ENCODE results near the gene SHKBP1.

DNA sequence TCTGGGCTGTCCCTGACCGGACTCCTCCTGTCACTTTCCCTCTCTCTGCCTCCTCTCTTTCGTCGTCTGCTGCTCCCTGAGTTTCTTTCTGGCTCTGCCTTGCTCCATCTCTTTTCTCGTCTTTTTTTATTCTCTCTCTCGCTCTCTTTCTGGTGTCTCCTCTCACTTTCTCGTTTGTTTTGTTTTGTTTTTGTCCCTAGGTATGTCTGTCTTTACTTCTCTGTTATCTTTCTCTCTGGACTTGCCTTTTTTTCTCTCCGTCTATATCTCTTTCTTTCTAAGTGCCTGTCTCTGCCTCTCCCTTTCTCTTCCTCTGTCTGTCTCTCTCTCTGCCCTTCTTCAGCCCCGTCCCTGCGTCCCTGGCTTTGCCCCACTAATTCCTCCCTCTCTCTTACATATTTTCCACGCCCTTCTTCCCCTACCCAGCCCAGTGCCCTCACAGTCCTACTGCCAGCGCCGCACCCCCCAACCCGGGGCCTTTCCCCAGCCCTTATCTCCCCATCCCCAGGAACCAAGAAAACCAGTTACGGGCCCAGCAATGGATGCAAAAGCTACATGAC, 48.1 kb upstream of the SHKBP1 start:
- TF ChIP-seq, protein P1, sequence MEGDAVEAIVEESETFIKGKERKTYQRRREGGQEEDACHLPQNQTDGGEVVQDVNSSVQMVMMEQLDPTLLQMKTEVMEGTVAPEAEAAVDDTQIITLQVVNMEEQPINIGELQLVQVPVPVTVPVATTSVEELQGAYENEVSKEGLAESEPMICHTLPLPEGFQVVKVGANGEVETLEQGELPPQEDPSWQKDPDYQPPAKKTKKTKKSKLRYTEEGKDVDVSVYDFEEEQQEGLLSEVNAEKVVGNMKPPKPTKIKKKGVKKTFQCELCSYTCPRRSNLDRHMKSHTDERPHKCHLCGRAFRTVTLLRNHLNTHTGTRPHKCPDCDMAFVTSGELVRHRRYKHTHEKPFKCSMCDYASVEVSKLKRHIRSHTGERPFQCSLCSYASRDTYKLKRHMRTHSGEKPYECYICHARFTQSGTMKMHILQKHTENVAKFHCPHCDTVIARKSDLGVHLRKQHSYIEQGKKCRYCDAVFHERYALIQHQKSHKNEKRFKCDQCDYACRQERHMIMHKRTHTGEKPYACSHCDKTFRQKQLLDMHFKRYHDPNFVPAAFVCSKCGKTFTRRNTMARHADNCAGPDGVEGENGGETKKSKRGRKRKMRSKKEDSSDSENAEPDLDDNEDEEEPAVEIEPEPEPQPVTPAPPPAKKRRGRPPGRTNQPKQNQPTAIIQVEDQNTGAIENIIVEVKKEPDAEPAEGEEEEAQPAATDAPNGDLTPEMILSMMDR (conservative IDR thresholded peaks at IDR 0.05; ENCODE audit: low read depth, low read length), result no peak
- TF ChIP-seq POLR2A (IDR thresholded peaks at IDR 0.05; ENCODE audit: low read depth, low read length), result no peak
- no peak for TF ChIP-seq MAFK (IDR thresholded peaks at IDR 0.05; ENCODE audit: low read depth, low read length)
- no peak for TF ChIP-seq CEBPB (IDR thresholded peaks at IDR 0.05; ENCODE audit: low read depth, low read length)
- TF ChIP-seq RFX5 (IDR thresholded peaks at IDR 0.05; ENCODE audit: low read depth, low read length), result no peak
- no peak for TF ChIP-seq MAZ (IDR thresholded peaks at IDR 0.05; ENCODE audit: borderline replicate concordance, low read depth, low read length)
- TF ChIP-seq USF2 (IDR thresholded peaks at IDR 0.05; ENCODE audit: low read depth, low read length), result no peak
- TF ChIP-seq MXI1 (IDR thresholded peaks at IDR 0.05; ENCODE audit: borderline replicate concordance, low read depth, low read length), result no peak
- no peak for TF ChIP-seq SMC3 (IDR thresholded peaks at IDR 0.05; ENCODE audit: low read depth, low read length)
- TF ChIP-seq, protein P2, sequence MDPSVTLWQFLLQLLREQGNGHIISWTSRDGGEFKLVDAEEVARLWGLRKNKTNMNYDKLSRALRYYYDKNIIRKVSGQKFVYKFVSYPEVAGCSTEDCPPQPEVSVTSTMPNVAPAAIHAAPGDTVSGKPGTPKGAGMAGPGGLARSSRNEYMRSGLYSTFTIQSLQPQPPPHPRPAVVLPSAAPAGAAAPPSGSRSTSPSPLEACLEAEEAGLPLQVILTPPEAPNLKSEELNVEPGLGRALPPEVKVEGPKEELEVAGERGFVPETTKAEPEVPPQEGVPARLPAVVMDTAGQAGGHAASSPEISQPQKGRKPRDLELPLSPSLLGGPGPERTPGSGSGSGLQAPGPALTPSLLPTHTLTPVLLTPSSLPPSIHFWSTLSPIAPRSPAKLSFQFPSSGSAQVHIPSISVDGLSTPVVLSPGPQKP (IDR thresholded peaks at IDR 0.05; ENCODE audit: borderline replicate concordance, low read depth, low read length), result no peak
- TF ChIP-seq NFE2L2 (IDR thresholded peaks at IDR 0.05; ENCODE audit: low read depth, low read length), result no peak
- TF ChIP-seq RAD21 (IDR thresholded peaks at IDR 0.05; ENCODE audit: low read length), result no peak
- TF ChIP-seq BHLHE40 (IDR thresholded peaks at IDR 0.05; ENCODE audit: low read depth, low read length), result no peak

Measured in IMR-90 (cell line).